Anterior cingulate cortex (tissue), 58 donors: ENCODE measurements around the gene SHISA6.

Experiments
- DNase-seq, 58 donors: peaks; one replicate each; lab custom pipeline; 2025; lab: John Stamatoyannopoulos, UW

Gene SHISA6

DNA sequence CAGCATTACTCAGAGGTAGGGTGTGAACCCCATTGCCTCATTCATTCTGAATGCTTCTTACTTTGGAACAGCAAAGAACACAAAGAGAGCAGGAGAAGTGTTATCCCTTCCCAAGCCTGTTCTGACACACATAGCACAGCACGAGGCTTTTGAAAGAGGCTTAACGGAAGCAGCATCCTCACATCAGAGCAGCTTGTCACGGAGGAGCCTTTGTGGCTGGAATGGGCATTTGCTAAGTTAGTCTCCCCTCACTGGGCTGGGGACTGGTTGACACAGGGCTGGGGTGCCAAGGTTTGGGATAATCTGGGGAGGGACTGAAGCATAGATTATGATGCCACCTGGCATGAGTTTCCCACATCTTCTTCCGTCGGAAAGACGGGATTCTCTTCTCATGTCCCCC, 189.7 kb downstream of the SHISA6 start:
- no peak for DNase-seq

GRCh38 chr17:11438673-11439072, 197.7 kb downstream of the SHISA6 start:
- no peak for DNase-seq

DNA sequence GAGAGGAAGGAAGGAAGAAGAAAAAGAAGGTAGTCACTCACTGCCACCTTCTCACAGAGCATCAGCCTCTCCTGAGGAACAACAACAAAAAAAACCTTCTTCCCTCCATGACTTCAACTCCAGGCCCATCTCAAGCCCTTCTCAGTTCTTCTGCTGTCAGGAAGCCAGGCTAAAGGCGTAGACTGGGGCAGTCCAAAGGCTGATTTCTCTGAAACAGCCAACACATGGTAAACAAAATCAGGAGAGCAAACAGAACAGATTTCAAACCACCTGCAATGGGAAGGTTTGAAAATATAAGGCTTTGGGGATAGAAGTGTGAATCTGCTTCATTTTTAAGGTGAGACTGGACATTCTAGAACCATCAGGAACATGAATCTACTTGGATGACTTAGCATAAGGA, 200.0 kb downstream of the SHISA6 start:
- no peak for DNase-seq

DNA sequence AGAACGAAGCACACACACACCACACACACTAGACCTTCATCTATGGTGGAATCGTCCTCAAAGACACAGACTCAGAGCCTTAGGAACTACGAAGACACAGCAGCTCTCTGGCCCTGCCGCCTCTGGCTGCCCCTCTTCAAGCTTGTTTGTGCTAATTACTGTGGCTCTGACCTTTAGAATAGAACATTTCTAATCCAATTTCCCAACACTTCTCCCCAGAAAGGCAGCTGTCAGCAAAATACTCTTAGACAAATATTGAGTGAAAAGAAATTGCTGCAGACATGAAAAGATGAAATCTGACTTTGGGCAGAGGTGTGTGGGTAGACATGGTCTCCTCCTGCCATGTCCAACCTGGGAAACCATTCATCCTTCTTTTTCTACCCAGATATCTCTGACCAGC, 205.3 kb downstream of the SHISA6 start:
- no peak for DNase-seq

- DNase-seq = no peak
Observed at GRCh38 chr17:11454096-11454495, 213.1 kb downstream of the SHISA6 start.

- DNase-seq = no peak
Observed at GRCh38 chr17:11458279-11458678, 217.3 kb downstream of the SHISA6 start.

GRCh38 chr17:11459861-11460331, 218.9 kb downstream of the SHISA6 start:
- no peak for DNase-seq

GRCh38 chr17:11461993-11462548, 221.1 kb downstream of the SHISA6 start:
- DNase-seq = no peak

- no peak for DNase-seq
Observed at GRCh38 chr17:11467639-11468038, 226.6 kb downstream of the SHISA6 start.

- no peak for DNase-seq
Observed at GRCh38 chr17:11485336-11486100, 244.5 kb downstream of the SHISA6 start.

DNA sequence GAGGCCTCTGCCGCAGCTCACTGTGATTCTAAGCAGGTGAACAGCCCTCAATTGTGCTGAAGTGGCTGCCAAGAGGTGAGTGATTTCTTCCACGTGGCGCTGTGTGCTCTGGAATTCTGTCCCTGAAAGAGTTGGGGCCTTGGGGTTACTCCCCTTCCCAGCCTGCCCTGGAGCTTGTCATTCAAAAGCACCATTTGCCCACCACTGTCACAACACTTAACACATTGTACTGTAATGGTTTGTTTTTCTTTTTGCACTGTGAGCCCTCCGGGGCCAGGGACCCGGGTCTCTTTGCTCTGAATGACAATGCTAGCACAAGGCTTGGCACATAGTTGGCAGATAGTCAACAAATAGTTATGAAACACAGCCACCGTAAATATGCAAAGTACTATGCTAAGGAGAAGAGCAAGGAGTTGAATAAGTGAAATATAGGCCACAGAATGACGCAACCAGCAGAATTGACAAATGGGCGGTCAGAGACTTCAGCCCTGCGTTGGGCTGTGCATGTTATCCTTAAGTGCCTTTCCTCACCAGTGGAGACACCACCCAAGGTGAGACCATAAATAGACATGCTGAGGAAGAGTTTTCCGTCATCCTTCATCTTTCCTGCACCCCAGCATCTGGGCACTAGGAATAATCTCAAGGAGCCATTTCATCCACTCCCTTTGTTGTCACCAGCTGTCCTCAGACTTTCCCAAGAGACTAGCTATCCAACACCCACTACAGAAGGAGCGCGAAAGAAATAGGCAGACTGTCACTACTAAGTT, 245.3 kb downstream of the SHISA6 start:
- no peak for DNase-seq

DNA sequence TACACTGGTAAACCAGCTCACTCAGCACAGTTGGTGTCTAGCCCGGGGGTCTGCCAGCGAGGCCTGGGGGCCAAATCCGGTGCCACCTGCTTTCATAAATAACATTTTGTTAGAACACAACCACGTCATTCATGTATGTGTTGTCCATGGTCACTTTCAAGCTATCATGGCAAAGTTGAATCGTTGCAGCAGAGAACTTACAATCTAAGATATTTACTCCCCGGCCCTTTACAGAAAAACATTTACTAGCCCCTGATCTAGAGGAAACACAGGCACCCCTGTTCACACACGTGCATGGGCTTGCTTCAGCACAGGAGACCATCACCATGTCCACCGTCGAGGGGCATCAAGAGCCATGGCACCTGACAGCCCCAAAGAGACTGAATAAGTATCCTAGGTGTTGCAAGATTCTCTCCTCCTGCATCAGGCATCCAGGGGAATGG, 245.9 kb downstream of the SHISA6 start:
- DNase-seq = no peak

DNA sequence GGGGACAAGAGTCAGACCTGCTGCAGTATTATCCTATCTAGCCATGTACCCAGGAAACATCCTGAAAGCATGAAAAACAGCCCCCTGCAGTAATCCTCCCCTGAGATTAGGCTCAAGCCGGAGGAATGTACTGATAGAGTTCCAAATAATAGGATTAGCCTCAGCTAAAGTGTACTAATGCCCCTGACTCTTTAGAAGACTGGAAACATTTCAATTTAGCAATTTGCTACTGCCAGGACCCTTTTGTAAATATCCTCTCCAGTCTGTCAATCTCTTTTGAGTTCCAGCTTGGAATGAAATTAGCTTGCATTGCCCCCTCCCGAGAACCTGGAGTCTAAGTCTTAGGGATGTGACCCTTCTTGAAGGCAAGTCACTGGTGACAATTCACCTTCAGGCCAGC, 246.5 kb downstream of the SHISA6 start:
- DNase-seq = no peak

- DNase-seq = no peak
Observed at GRCh38 chr17:11488407-11488806, 247.4 kb downstream of the SHISA6 start.

DNA sequence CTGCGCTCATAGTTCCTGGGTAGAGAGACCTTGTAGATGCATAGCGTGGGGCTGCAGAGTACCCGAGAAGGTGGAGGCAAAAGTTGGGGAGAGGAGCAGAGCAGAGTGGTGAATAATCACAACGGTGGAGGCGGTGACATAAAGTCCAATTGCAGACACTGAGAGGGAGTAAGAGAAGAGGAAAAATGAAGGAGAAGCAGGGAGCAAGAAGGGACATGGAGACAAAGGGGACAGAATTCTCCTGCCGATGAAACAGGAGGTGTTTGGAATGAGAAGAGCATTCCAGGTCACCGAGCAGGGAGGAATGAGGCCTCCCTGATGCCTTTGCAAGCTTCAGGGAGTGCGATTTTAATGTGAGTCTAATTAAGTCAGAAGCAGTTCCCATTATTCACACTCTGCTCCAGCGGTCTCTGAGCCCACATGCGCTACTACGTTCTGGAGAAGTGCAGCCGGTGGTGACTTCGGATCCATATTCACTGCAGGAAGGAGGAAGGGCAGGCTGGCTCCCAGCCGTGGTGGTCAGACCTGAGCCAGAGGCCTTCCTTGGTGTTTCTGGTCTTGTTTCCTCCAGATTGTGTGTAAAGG, 249.2 kb downstream of the SHISA6 start:
- DNase-seq = no peak

- DNase-seq = no peak
Observed at GRCh38 chr17:11492511-11492910, 251.5 kb downstream of the SHISA6 start.

DNA sequence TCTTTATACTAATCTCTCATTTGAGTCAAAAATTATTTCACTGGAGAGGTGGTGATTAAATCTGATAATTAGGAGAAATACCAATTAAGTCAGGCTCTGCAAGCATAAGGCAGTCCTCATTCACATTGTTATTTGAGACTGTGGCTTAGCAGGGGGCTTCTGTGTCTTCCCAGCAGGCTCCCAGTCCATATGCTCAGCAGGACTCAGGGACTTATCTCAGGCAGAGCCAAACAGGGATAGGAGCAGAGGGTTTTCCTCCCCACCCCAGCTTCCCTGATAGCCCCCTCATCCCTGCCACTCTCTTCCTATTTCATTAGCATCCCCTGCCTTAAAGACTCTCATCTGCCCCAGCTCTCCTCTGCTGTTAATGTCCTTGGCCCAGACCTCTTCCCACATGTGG, 252.9 kb downstream of the SHISA6 start:
- no peak for DNase-seq

DNA sequence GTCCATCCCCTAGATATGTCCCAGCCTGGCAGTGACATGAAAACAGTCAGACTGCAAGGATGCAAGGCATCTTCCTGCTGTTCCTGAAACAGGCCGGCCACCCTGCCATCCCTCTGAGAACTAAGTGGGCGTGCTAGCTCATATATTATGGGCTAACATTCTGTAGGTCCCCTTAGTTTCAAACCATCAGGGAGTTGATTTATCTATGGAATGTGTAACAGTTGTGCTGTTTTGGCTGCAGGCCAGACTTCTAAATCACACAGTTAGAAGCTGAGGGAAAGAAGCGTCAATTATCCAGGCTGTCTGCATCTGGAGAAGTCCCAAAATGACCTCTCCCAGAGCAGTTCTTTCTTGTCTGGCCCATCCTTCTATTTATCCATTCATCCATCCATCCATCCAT, 254.6 kb downstream of the SHISA6 start:
- DNase-seq = peak in 5 of 58 donors; percentile 1 to 31 (median 7)

DNA sequence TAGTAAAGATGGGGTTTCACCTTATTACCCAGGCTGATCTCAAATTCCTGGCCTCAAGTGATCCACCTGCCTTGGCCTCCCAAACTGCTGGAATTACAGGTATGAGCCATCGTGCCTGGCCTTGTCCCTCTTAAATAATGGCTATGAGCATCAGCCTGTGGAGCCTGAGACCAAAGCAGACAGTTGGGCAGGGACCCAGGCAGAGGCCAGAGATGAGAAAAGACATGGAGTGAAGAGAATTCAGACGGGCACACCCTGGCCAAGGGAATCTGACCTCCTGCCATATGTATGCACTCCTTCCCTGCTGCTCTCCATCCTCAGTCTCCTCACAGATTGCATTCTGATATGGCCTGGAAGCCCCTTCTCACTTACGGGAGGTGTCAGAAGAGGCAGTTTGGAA, 258.9 kb downstream of the SHISA6 start:
- DNase-seq = no peak

DNA sequence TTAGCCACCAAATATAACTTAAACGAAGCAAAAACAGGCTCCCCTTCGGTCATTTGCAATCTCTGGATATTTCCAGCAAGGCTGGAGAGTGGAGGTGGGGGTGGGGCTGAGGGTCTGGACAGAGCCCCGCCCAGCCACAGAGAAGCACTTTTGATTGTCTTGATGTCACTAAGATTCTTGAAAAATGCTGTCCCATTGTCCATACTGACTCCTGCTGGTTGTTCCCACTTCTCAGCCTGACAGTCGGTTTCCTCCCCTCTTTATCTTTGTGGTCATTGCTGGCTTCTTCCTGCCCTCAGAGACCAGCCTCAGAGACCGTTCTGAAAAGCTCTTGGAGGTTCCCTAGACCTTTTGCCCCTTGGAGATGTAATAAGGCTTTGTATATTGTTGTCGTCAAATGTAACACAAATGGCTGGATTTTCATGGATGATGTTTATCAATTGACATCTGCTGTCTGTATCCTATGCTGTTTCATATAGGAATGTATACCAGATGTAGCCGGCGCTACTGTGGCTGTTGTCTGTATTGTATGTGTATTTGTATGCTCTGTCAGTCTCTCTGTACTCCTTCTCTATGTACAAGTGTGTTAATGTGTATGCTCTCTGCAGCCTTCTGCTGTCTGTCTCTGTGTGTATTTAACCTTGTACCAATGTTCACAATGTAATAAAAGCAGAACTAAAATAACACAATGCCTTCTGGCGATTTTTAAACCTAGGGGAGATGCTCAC, 262.5 kb downstream of the SHISA6 start:
- DNase-seq = no peak
